ENCODE measurements around the gene IFT57.

GRCh38 chr3:108119398-108120104 lies 102.7 kb downstream of the IFT57 start:
- TF ChIP-seq SUZ12 (IDR thresholded peaks at IDR 0.05) = no peak
- no peak for TF ChIP-seq SP1 (IDR thresholded peaks at IDR 0.05)
- no peak for TF ChIP-seq NFRKB (IDR thresholded peaks at IDR 0.05)
- no peak for TF ChIP-seq ZNF384 (IDR thresholded peaks at IDR 0.05)
- no peak for TF ChIP-seq LEF1 (IDR thresholded peaks at IDR 0.05; ENCODE audit: borderline replicate concordance)

Data from HEK293T (cell line).